HUDEP-2 (cell line): ENCODE data around the gene PXT1.

Source experiments
- DNase-seq, 76 experiments: peaks; one replicate each; lab custom pipeline; 2025; ENCODE audit not compliant: unreplicated experiment in 76 of 76; lab: John Stamatoyannopoulos, UW

PXT1 gene

GRCh38 chr6:36399970-36400369 is 42.7 kb downstream of the PXT1 start:
- DNase-seq: no peak

DNA sequence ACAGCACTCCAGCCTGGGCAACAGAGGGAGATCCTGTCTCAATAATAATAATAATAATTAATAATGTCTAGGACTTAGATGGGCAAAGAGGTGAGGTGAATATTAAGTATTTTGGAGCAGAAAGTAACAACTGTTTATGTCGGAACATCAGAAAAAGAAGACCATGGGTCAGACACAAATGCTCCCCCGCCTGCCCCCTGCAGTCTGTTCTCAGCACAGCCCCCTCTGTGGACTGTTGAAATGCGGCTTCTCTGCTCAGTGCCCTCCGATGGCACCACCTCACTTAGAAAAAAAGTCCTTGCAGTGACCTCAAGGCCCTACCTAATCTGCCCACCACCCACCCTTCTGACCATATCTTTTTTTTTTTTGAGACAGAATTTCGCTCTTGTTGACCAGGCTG is 50.0 kb downstream of the PXT1 start:
- DNase-seq: no peak

- no peak for DNase-seq
Observed at GRCh38 chr6:36389353-36389752, 53.3 kb downstream of the PXT1 start.

DNA sequence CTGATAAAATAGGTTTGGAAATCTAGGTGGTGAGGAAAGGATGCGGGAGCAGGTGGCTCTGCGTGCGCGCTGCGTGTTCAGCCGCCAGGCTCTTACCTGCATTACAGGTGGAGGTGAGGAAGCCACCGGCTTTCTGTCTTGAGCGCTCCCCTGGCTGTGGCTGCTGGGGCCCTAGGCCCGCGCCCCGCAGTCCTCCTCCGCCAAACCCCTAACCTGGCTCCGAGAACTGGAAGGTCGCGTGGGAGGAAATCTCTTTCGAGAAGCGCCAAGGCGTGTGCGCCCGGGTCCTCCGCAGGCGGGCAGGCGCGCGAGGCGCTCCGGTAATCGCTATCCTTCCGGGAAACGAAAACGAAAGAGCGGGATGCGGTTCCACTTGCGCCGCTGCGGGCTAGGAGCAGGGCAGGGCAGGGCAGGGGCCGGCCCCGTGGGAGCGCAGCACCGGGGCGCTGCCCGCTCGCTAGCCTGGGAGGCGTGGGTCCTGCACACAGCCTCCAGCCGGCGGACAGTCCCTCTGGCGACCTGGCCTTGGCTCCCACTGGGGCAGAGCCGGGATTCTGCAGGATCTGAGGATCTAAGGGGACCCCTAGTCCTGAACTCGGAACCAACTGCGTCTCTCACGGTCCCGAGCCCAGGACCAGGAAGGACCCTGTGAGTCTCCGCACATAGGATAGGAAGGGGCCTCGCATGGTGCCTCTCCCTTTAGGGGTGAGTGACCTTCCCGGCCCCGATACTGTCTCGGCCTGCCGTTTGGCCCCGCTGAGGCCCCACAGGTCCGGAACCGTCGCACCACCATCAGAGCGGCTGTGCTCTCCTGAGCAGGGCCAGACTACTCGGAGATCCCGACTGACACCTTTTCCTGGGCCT is 55.0 kb downstream of the PXT1 start, which contains the start of gene ETV7:
ETV7 (minus strand) TSS at position 230 of the 864 bp plus-strand sequence; CDS start at position 102, 128 bp downstream.
- peak in 2 of 76 experiments; percentile 10 to 37 for DNase-seq

GRCh38 chr6:36386495-36387439 is 55.9 kb downstream of the PXT1 start:
- DNase-seq: peak in 1 of 76 experiments; percentile 8

- no peak for DNase-seq
Observed at GRCh38 chr6:36384095-36384494, 58.6 kb downstream of the PXT1 start.

DNA sequence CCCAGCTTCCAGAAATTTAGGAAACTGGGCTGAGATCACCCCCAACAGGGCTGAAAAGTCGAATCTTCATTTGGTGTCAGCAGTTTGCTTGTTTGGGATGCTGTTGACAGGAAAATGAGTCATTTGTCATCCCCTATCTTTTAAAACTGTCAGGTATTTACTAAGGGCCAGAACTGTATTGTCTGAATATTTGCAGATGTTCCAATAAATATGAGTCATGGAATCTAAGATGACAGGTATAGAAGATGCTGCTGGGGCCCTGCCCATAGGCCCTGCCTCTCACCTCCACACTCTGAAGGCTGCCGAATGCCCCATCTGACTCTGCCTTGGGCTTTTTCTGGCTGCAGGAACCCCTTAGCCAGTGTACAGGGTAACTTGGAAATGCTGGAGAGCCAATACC is 59.0 kb downstream of the PXT1 start:
- no peak for DNase-seq

DNA sequence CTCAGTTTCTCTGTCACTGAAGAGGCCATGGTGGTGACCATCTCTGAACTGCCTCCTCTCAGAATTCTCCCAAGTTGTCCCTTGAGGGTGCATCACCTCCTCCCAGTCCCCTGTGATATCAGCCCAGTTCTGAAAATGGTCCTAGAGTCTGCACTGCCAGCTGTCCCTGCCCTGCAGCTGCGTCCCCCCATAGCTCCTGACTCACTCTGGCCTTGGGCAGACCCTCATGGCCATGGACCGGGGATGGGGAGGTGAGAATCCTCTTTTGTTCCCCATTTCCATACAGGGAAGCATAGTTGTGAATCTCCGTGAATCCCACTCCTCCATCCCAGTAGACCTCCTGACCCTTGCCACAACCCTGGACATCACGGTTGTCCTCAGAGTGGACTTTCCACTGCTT is 59.7 kb downstream of the PXT1 start:
- no peak for DNase-seq

GRCh38 chr6:36381502-36382389 is 60.9 kb downstream of the PXT1 start:
- DNase-seq: no peak

GRCh38 chr6:36380166-36380565 is 62.5 kb downstream of the PXT1 start:
- no peak for DNase-seq

GRCh38 chr6:36378936-36379335 is 63.7 kb downstream of the PXT1 start:
- no peak for DNase-seq

GRCh38 chr6:36378243-36378920 is 64.3 kb downstream of the PXT1 start:
- DNase-seq: no peak

- DNase-seq: no peak
Observed at GRCh38 chr6:36377594-36377993, 65.1 kb downstream of the PXT1 start.

DNA sequence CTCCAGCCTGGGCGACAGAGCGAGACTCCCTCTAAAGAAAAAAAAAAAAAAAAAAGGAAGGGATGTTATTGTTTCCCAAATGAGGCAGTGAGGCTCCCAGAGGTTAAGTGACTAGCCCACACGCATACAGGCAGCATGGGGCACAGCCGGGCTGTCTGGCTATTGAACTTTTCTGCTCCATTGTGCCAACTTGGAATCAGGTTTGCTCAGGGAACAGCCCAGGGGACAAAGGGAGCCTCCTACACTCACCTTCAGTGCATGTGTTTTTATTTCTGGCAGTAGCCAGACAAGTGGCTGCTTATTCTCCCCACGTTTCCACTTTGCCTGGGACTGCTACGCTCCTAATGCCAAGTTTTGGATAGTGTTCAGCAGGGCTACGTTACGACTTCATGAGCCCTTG is 65.9 kb downstream of the PXT1 start:
- DNase-seq: no peak

DNA sequence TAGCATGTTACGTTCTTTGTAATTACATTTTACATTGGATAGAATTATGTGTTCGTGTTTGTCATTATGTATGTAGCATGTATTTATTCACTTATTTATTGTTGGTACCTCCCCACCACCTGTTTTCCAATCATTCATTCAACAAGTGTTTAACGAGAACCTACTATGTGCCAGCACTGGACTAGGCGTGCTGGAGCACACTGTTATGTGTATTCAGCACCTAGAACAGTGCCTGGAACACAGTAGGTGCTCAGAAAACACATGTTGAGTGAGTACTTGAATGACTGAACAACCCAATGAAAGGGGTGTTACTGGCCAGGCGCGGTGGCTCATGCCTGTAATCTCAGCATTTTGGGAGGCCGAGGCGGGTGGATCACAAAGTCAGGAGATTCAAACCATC is 66.5 kb downstream of the PXT1 start:
- DNase-seq: no peak

- DNase-seq: no peak
Observed at GRCh38 chr6:36375644-36376155, 67.0 kb downstream of the PXT1 start.

DNA sequence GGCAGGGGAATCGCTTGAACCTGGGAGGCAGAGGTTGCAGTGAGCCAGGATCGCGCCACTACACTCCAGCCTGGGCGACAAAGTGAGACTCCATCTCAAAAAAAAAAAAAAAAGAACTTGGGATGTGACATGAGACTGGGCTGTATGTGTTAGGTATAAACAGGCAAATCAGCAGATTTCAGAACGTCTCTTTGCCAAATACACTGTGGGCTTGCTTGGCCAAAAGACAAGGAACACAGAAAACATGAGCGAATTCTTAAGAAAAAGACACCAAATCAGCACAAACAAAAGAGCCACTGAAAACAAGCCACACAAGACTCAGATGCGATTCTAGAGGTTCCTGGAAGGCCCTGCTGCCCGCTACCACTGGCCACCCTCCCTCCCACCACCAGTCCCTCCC is 67.7 kb downstream of the PXT1 start:
- no peak for DNase-seq

GRCh38 chr6:36374194-36374593 is 68.5 kb downstream of the PXT1 start:
- no peak for DNase-seq

GRCh38 chr6:36373368-36374019 is 69.2 kb downstream of the PXT1 start:
- no peak for DNase-seq
